NOMO-1 treated with dmso at 0.1 percent for 144 hours (cell line): ENCODE data around the gene PTBP3.
"Not testable (repeated sequence)": the region's sequence is repeated elsewhere in the genome, so short reads cannot be mapped to it uniquely, and the experiment has no call there.

Experiments
- DNase-seq: peaks from one replicate; lab custom pipeline; 2025; ENCODE audit not compliant: unreplicated experiment; lab: John Stamatoyannopoulos, UW

PTBP3 gene, protein sequence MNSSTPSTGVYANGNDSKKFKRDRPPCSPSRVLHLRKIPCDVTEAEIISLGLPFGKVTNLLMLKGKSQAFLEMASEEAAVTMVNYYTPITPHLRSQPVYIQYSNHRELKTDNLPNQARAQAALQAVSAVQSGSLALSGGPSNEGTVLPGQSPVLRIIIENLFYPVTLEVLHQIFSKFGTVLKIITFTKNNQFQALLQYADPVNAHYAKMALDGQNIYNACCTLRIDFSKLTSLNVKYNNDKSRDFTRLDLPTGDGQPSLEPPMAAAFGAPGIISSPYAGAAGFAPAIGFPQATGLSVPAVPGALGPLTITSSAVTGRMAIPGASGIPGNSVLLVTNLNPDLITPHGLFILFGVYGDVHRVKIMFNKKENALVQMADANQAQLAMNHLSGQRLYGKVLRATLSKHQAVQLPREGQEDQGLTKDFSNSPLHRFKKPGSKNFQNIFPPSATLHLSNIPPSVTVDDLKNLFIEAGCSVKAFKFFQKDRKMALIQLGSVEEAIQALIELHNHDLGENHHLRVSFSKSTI

DNA sequence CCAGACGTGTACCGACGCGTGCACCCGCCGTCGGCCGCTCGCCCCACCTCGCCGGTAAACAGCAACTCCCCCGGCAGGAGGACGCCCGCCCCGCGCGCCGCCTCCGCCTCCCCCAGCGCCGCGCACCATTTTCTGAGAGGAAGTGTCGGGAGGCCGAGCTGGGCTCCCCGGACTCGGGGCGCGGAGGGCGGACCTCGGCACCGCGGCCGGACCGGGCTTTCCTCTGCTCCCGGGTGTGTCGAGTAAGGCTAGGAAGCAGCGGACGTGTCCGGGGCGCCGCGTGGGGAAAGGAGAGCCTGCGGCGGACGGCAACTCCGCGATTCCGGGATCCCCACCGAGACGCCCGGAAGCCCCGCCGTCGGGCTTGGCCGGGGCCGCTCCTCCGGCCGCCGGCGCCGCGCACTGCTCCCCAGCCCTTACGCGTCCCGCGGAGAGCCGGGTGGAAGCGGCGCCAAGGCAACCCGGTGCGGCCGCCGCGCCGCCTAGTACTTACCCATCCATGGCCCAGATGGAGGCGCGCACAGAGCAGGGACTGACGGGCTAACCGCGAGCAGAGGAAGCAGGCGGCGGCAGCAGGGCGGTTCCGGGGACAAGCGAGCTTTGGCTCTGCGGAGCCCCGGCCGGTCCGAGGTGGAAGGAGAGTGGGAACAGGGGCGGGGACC, at the start of gene PTBP3:
PTBP3 (minus strand) TSS at position 643 of the 662 bp plus-strand sequence. CDS start 35,754 bp downstream, outside the sequence.
- peak; percentile 80 for DNase-seq

DNA sequence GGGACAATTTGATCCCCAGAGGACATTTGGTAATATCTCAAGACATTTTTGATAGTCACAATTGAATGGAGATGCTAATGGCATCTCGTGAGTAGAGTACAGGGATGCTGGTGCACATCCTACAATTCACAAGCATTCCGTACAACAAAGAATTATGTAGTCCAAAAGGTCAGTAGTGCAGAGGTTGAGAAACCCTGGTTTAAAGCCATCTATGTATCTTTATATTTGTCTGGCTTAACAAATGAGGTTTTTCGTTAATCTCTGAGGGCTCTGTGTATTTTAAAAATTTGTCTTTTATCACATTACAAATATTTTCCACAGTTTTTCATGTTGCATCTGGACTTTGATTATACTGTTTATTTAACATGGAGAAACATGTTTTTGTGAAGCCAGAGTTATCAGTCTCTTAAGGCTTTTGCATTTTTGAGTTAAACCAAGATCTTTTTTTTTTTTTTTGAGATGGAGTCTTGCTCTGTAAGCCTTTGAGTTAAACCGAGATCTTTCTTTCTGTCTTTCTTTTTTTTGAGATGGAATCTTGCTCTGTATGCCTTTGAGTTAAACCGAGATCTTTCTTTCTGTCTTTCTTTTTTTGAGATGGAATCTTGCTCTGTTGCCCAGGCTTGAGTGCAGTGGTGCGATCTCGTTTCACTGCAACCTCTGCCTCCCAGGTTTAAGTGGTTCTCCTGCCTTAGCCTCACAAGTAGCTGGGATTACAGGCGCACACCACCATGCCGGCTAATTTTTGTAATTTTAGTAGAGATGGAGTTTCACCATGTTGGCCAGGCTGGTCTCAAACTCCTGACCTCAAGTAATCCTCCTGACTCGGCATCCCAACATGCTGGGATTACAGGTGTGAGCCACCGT, 49.3 kb upstream of the PTBP3 start:
- DNase-seq, result no peak

DNA sequence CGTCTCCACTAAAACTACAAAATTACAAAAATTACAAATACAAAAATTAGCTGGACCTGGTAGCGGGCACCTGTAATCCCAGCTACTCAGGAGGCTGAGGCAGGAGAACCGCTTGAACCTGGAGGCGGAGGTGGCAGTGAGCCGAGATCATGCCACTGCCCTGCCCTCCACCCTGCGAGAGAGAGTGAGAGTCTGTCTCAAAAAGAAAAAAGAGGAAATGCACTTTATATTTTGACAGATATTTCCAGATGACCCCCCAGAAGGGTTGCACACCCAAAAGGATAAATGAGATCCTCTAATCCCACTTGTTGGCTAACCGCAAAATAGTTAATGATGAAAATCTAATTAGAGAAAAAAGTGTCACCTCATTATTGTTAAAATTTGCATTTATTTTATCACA, 48.6 kb upstream of the PTBP3 start:
- DNase-seq, result no peak

DNA sequence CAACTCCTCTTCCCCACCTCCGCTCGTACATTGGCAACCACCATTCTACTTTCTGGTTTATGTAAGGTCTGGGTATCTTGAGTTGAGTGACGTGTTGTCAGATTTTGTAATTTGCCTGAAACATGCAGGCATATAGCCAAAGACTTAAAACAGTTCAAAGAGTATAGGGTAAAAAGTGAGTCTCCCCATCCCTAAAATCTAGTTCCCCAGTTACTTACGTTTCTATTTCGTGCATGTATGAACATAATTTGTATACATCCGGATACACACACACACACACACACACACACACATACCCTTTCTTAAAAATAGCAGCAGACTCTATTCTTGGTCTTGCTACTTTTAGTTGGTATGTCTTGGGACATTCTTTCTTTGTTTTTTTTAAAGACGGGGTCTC, 47.4 kb upstream of the PTBP3 start:
- no peak for DNase-seq

DNA sequence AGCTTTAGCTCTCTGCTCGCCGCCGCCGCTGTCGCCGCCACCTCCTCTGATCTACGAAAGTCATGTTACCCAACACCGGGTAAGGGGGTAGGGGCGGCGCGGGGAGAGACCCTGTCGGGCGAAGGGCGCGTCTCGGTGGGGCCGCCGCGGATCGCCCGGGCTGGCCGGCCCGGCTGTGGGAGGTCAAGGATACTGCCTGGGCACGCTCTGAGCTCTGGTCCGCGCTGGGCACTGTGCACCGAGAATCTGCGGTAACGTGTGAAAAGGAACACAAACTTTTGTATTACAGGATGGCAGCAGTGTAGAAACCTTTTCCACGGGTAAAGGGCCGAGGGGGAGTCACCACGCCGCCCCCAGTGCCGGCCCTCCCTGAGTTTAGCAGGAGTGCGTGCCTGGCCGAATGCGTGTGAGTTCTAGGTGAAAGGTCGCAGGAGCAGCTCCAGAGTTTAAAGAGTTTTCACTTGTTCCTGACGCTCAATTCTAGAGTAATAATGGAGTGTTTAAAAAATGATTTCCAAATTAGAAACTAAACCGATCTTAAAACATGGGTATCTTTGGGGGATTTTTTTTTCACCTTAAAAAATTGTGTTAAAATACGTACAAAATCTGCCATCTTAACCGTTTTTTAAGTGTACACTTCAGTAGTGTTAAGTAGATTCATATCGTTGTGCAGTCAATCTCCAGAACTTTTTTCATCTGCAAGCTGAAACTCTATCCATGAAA, 46.8 kb upstream of the PTBP3 start, which contains the start of gene HSDL2:
HSDL2 (plus strand) TSS at position 7 of the 723 bp plus-strand sequence; CDS start at position 63, 56 bp downstream.
- DNase-seq, result no peak

DNA sequence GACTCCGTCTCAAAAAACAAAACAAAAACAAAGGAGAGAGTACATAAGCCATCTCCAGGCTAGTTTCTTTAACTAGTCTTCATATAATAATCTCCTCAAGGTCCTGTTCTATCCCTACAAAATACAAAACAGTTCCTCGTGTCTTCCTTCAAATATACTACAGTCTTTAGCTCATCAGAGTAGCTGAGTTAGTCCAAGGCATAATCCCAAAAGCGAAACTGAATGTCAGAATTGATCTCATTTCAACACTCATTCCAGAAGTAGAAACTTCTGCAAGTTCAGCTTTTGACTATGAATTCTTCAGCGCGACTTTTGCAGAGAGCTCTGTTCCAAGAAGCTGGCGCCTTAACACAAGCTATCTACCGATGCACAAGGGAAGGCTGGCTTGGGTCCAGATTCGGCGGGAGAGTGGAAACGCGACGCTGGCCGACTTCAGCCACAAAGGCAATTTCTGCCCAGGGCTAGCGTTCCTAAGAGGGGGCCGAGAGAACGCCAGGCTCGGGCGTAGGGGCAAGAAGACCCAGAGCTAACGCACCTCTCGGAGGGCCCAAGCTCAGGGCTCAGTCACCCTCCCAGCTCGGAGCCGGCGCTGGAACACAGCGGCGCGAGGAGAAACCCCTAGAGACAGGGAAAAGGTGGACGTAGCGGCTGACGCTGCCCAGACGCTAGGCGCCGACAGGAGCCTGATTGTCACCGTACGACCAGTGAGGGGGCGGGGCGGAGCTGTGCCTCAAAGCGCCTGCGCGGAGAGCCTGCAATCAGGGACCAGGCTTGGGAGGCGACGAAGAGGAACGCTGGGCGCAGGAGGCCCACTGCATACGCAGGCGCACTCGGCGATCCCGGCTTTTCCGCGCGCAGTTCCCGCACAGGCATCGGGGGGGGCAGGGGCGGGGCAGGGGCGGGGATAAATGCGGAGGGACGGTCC, 46.0 kb upstream of the PTBP3 start:
- DNase-seq, result peak; percentile 98

DNA sequence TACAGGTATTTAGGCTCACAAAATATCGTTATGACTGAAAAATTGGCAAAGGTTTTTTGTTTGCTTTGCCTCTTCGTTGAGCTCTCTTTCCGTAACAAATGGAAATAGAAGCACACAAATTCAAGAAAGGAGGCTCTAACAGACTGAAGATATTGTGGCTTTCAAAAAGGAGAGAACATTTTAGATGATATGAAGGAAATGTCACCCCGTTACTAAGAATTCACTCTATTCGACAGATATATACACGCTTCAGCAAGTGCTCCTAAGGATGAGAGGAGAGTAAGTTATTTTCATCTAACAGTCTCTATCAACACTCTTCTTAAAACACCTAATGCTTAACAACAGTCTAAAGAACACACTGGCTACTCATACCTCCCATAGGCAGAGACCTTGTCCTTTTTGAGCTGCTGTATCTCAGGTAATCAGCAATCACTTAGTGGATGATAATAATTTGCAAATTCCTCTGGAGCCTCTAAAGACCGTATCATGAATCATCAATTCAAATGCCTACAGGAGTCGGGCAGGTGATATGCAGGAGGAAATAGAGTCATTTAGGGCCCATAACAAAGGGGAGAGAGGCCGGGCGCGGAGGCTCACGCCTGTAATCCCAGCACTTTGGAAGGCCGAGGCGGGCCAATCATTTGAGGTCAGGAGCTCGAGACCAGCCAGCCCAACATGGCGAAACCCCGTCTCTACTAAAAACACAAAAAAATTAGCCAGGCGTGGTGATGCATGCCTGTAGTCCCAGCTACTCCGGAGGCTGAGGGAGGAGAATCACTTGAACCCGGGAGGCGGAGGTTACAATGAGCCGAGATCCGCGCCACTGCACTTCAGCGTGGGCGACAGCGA, 45.1 kb upstream of the PTBP3 start:
- no peak for DNase-seq

DNA sequence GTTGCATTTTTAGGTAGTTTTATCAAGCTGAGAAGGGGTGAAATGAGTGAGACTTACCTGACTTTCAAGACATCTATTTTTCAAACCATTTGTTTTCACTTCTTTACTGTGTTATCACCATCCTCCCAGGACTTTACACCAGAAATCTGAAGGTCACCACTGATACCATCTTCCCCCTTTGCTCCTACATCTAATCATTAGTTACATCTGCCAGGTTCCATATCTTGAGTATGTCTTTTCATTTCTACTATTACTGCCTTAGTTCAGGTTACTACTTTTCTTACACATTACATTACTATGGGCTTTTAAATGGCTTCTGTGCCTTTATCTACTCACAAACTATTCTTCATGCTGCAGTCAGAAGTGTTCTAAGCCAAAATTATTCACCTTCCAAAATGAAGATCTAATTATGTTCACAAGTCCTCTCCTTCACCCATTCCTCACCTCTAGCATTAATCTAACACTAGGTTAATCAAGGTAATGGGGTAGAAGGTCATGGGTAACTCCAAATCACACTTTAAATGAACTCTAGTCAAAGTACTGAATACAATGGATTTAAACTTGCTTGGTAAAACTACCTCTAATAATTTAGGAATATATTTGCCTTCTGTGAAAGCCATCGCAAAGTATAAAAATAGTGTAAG, 44.4 kb upstream of the PTBP3 start:
- no peak for DNase-seq

DNA sequence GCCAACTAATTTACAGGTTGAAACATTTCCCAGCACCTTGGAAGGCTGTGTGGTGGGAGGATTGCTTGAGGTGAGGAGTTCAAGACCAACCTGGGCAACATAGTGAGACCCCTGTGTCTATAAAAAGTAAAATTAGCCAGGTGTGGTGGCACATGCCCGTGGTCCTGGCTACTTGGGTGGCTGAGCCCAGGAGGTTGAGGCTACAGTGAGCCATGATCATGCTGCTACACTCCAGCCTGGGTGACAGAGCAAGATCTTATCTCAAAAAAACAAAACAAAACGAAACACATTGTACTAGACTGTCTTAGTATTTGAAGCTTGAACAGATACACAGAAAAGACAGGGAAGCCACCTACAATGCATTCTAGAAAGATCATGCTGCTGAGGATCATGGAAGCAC, 43.7 kb upstream of the PTBP3 start:
- no peak for DNase-seq

DNA sequence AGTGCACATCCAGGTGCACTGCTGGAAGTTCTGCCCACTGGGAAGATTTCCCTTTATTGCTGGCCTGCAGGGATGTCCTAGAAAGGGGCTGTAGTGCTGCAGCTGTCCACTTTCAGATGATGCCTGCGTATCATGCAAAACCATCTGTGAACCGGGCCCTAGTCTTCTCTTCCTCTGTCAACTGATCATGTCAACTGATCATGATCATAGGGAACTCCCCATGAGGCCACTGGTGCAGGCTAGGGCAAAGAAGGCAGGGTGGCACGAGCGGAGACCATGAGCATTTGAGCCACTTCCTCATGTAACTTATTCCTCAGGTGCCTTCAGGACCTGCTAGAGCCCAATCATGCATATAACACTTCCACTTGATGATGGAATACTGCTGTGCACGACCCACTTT, 41.9 kb upstream of the PTBP3 start:
- no peak for DNase-seq

DNA sequence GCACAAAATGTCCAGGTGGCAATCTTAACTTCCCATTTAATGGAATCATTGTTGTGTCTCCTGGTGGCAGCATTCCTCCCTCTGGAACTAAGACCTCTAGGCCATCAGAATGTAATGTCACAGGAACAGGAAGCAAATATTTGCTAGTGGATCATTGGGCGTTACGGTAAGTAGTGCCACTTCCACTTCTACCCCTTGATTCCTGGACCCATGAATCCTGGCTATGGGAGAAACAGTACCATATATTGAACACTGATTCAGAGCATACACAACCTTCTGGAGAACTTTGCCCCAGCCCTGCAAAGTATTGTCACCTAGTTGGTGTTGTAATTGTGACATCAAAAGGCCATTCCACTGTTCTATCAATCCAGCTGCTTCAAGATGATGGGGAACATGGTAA, 40.8 kb upstream of the PTBP3 start:
- DNase-seq, result not testable (repeated sequence)

DNA sequence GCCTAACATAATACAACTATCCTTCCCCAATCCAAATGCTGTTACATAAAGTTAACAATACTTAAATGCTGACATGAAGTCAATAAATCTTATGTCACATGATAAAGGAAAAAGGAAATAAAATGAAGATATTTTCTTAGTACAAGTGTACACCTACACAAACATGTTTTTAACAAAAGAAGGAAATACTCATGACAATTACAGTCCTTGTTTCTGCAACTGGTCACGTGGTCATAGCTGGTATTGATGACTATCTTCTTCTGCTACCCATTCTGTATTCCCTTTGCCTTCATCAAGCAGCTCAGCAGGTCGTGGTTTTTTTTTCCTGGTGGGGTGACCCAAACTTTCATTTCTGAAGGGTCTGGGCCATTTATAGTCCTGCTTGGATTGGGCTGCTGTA, 40.2 kb upstream of the PTBP3 start:
- DNase-seq, result not testable (repeated sequence)

DNA sequence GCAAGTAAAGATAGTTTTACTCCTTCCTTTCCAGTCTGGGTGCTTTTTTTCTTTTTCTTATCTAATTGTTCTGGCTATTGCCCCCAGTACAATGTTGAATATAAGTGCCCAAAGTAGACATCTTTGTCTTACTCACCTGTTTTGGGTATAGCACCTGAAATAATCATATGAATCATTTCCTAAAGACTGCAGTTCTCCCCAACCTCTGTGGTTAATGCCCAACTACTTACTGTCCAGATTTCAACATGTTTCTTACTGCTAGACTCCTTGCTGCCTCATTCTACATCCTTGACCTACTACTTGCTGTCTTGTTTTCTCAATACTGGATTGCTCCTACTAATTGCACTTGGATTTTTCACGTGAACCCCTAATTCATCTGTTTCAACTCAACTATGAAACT, 37.6 kb upstream of the PTBP3 start:
- DNase-seq, result no peak

DNA sequence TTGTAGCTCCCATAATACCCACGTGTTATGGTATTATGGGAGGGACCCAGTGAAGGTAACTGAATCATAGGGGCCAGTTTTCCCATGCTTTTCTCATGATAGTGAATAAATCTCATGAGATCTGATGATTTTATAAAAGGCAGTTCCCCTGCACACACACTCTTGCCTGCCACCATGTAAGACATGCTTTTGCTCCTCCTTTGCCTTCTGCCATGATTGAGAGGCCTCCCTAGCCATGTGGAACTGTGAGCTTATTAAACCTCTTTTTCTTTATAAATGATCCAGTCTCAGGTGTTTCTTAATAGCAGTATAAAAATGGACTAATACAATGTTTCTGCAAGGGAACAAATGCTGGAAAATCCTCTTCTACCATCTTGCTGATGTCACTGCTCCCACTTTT, 36.4 kb upstream of the PTBP3 start:
- DNase-seq, result no peak

DNA sequence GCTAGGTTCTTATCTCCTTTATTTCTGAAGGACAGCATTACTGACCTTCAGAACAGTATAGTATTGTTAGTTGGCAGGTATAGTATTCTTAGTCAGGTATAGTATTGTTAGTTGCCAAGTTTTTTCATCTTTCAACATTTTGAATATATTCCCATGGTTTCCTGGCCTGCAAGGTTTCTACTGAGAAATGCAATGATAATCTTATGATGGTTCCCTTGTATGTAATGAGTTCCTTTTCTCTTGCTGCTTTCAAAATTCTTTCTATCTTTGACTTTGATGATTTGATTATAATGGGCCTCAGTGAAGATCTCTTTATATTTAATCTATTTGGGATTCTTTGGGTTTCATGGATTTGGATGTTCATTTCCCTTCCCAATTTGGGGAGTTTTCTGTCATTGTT, 34.0 kb upstream of the PTBP3 start:
- no peak for DNase-seq

DNA sequence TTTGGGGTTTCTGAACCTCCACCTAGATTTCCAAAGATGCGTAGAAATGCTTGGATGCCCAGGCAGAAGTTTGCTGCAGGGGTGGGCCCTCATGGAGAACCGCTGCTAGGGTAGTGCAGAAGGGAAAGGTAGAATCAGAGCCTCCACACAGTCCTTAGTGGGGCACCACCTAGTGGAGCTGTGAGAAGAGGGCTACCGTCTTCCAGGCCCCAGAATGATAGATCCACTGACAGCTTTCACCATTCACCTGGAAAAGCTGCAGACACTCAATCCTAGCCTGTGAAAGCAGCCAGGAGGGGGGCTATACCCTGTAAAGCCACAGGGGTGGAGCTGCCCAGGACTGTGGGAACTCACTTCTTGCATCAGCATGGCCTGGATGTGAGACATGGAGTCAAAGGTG, 33.2 kb upstream of the PTBP3 start:
- DNase-seq, result no peak

DNA sequence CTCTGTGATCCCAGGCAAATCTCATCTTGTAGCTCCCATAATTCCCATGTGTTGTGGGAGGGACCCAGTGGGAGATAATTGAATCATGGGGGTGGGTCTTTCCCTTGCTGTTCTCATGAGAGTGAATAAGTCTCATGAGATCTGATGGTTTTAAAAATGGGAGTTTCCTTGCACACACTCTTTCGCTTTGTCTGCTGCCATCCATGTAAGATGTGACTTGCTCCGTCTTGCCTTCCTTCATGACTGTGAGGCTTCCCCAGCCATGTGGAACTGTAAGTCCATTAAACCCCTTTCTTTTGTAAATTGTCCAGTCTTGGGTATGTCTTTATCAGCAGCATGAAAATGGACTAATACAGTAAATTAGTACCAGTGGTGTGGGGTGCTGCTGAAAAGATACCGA, 31.8 kb upstream of the PTBP3 start:
- DNase-seq, result not testable (repeated sequence)

DNA sequence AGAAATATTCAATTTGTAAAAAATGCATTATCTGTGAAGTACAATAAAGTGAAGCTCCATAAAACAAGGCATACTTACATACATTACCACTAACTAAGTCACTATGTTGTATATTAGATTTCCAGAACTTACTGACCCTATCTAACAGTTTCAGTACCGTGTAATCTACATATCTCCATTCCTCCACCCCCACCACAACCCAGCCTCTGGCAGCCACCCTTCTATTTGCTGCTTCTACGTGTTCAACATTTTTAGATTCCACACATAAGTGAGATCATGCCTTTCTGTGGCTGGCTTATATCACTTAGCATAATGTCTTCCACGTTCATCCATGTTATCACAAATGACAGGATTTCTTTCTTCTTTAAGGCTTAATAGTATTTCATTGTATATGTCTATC, 31.3 kb upstream of the PTBP3 start:
- DNase-seq, result no peak
